ENCODE measurements around the gene LRRC8A.
"Not testable (repeated sequence)": the region's sequence is repeated elsewhere in the genome, so short reads cannot be mapped to it uniquely, and the experiment has no call there.

Gene LRRC8A

DNA sequence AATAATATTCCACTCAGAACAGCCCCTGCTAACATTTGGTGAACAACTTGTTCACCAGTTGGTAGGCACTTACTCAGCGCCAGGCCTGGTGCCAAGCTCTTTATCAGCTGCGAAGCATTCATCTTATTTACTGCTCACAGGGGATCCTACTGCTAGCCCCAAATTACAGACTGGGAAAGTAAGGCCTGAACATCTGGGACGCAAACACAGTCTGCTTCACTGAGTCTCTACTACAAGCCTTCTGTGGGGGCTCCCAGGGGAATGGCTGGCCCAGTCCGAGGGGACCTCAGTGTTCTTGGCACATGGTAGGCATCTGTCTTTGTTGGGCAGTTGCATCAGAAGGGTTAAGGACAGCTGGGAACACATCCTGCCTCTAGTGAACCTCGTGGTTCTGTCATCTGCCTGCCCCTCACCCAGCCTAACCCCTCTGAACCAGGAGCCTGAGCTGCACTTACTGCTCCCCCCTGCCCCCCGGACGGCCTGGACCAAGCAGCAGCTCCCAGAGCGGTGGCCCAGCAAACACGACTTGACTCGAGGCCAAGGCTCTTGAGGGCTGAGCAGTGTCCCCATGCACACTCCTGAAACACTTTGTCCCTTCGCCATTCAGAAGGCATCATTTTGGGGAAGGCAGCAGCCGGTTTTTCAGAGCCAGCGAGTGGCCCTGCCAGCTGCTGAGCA lies 38.6 kb downstream of the LRRC8A start, which contains the start of gene PHYHD1:
Gene PHYHD1 (plus strand): TSS at position 602 of the 678 bp plus-strand sequence. CDS start 1,342 bp downstream, outside the sequence.
- DNase-seq (ENCODE audit: extremely low read depth in 1 of 2, low read depth in 1 of 2), result no peak

DNA sequence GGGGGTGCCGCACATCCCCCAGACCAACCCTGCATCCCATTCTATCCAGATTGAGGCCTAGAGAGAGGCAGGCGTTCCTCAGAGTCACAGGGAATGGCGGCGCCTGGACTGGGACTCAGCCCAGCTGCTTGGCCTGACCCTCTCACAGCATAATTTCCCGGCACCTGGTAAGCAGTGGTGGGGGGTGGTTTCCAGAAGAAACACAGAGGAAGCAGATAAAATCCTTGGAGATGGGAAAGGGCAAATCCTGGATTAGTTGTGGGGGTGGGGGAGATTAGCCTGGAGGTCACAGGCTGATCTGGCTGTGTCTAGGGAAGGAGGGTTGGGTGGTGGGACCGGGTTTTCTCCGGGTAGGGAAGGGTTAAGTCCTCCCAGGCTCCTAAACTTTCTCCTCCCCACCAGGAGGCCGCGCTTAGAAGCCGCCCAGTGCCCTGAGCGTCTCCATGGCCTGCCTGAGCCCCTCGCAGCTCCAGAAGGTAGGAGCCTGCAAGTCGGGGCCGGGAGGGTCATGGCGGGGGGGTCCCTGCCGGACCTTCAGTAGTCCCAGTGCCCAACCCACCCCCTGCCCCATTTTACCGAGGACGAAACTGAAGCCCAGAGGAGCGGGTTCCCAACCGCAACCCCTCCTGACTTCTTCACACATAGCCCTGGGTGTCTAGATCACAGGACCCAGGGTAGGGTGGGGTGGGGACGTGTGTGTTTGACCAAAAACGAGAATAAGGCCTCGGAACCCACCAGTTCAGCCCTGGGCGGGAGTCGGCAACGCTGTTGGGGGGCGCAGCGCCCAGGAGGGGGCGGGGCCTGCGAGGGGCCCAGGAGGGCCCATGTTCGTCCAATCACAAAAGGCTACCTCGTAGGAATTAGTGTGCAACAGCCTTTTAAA lies 40.2 kb downstream of the LRRC8A start:
- no peak for DNase-seq (ENCODE audit: extremely low read depth in 1 of 2, low read depth in 1 of 2)

DNA sequence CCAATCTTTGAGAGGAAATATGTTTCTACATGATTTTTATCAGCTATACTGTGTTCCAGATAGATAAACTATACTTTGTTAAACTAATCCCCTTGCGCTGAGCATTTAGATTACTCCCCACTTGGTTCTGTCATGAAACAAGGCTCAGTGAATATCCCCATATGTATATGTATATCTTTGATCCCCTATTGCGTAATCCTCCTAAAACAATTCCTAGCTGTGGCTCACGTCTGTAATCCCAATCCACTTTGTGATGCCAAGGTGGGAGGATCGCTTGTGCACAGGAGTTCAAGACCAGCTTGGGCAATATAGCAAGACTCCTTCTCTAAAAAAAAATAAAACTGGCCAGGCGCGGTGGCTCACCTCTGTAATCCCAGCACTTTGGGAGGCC lies 41.6 kb downstream of the LRRC8A start:
- DNase-seq (ENCODE audit: extremely low read depth in 1 of 2, low read depth in 1 of 2), result no peak

GRCh38 chr9:128927731-128928411 lies 45.9 kb downstream of the LRRC8A start:
- no peak for DNase-seq (ENCODE audit: extremely low read depth in 1 of 2, low read depth in 1 of 2)

GRCh38 chr9:128928624-128929023 lies 46.7 kb downstream of the LRRC8A start:
- no peak for DNase-seq (ENCODE audit: extremely low read depth in 1 of 2, low read depth in 1 of 2)

- no peak for DNase-seq (ENCODE audit: extremely low read depth in 1 of 2, low read depth in 1 of 2)
These were observed 47.6 kb downstream of the LRRC8A start for GRCh38 chr9:128929560-128929959.

DNA sequence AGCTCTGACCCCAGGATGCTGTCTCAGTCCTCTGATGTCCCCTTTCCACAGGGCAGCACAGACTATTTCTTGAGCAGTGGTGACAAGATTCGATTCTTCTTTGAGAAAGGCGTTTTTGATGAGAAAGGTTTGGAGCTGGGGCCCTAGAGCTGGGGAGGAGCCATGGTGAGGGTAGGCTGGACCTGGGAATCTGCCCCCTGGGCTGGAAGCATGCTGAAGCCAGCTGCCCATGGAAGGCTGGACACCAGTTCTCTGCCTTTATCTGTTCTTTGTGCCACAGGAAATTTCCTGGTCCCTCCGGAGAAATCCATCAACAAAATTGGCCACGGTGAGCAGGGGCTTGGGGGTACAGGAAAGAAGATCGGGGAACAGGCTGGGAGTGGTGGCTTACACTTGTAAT lies 51.8 kb downstream of the LRRC8A start:
- no peak for DNase-seq (ENCODE audit: extremely low read depth in 1 of 2, low read depth in 1 of 2)

DNA sequence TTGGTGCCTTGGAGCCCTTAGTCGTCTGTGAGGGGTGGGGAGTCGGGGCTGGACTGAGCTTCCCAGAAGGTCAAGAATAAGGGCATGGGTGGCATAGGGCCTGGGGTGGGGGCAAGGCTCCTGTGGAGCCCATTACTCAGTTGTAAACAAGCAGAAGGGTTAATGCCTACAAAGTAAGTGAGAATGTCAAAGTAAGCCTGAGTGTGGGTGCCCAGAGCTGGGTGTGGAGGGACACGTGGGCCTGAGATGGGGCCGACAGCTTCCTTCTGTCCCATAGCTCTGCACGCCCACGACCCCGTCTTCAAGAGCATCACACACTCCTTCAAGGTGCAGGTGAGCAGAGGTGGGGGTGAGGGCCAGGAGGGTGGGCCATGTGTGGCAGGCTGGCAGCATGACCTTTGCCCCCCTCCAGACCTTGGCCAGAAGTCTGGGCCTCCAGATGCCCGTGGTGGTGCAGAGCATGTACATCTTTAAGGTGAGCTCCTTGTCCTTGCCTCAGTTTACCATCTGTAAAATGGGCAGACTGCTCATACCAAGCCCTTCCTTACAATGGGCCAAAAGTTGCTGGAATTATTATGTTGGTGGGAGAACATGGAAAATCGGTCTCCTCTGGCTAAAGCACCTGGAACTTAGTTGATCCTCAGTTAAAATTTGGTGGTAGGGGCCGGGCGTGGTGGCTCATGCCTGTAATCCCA lies 54.4 kb downstream of the LRRC8A start:
- DNase-seq (ENCODE audit: extremely low read depth in 1 of 2, low read depth in 1 of 2), result no peak

DNA sequence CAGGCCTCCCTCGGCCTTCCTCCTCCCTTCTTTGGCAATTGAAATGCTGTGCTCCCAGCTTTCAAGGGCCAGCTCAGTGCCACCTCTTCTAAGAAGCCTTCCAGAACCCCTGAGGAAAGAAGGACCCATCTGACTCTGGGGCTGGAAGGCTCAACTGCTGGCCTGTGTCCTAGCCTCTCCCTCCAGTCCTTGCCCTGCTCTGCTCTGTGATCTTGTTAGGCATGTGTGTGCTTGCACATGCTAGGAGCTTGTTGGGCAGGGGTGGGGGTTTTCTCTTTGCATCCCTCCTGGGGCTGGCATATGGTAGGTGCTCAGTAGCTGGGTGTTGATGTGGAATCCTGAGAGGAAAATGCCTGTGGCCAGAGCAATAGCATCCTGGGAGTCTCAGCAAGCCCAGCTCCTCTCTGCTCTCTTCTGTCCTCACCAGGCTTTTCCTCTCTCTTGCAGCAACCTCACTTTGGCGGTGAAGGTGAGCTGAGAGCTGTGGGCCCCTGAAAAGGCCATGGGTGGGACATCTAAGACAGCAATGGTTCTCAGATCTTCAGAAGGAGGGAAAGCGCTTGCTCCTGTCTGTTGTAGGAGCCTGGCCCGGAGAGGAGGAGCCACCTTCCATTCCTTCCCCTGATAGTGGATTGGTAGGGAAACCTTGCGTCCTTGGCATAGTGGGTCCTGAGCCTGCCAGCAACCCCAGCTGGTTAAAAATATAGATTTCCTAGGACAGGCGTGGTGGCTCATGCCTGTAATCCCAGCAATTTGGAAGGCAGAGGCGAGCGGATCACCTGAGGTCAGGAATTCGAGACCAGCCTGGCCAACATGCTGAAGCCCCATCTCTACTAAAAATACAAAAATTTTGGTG lies 55.6 kb downstream of the LRRC8A start:
- DNase-seq (ENCODE audit: extremely low read depth in 1 of 2, low read depth in 1 of 2), result no peak

DNA sequence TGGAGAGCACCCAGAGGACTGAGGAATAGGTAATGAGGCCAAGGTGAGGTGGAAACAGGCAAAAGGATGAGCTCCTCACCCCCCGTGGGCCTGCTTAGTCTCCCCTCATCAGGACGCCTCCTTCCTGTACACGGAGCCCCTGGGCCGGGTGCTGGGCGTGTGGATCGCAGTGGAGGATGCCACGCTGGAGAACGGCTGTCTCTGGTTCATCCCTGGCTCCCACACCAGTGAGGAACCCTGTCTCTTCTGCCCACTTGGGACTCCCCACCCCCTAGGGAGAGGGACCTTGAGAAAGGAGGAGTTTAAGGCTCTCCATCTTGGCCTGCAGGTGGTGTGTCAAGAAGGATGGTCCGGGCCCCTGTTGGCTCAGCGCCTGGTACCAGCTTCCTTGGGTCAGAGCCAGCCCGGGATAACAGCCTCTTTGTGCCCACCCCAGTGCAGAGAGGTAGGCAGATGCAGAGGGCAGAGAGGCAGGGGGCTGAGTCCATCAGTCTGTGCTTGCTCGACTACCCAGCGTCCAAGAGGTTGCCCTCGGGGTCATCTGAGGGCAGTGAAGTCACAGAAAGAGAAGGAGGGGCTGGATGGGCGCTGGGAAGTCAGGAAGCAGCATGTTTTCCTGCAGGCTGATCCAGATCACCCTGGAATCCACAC lies 58.5 kb downstream of the LRRC8A start:
- DNase-seq (ENCODE audit: extremely low read depth in 1 of 2, low read depth in 1 of 2), result no peak

GRCh38 chr9:128940946-128941755 lies 59.2 kb downstream of the LRRC8A start:
- DNase-seq (ENCODE audit: extremely low read depth in 1 of 2, low read depth in 1 of 2), result no peak

- no peak for DNase-seq (ENCODE audit: extremely low read depth in 1 of 2, low read depth in 1 of 2)
These were observed 62.1 kb downstream of the LRRC8A start for GRCh38 chr9:128943832-128944620.

GRCh38 chr9:128944966-128945365 lies 63.0 kb downstream of the LRRC8A start:
- DNase-seq (ENCODE audit: extremely low read depth in 1 of 2, low read depth in 1 of 2), result not testable (repeated sequence)

- no peak for DNase-seq (ENCODE audit: extremely low read depth in 1 of 2, low read depth in 1 of 2)
These were observed 64.0 kb downstream of the LRRC8A start for GRCh38 chr9:128945798-128946501.

- DNase-seq (ENCODE audit: extremely low read depth in 1 of 2, low read depth in 1 of 2), result no peak
These were observed 64.8 kb downstream of the LRRC8A start for GRCh38 chr9:128946571-128947276.

- no peak for DNase-seq (ENCODE audit: extremely low read depth in 1 of 2, low read depth in 1 of 2)
These were observed 65.3 kb downstream of the LRRC8A start for GRCh38 chr9:128947277-128947526.

Data from stimulated activated CD8-positive, alpha-beta memory T cell treated with anti-CD3 and anti-CD28 coated beads, Interleukin-7, amount 100 ng/mL, for 48 hours (primary cell).